CD14-positive monocyte (primary cell): Measurements from ENCODE around the gene MYO6. TPM values are rescaled to one million over a fixed set of nuclear protein-coding genes. Genes with fewer than 3 reads are reported as not detected.

Experiments
- DNase-seq, 3 donors: peaks; one replicate each; pipeline ENCODE4 v3.0.0-alpha.2; 2011 to 2022
- H2AFZ ChIP-seq: 2 replicates; pipeline ENCODE4 v1.6.0; 2012; ENCODE audit warnings: mild to moderate bottlenecking, low read depth, low read length, inconsistent platforms; ENCODE audit not compliant: insufficient read depth, poor library complexity, severe bottlenecking
- H3K27ac ChIP-seq, 2 donors: 1 replicate in 1 of 2; 2 replicates in 1 of 2; pipeline ENCODE4 v1.5.1; 2012 to 2013; ENCODE audit warnings: low read length in 2 of 2, control low read depth in 1 of 2, inconsistent platforms in 1 of 2, low read depth in 1 of 2, mild to moderate bottlenecking in 1 of 2
- H3K27me3 ChIP-seq, 2 donors: one replicate each; pipeline versions ENCODE4 v1.6.0 to v1.6.1; 2011 to 2013; ENCODE audit warnings: low read length in 2 of 2; ENCODE audit not compliant: control insufficient read depth in 2 of 2, insufficient read depth in 2 of 2
- H3K36me3 ChIP-seq, 2 donors: replicated peaks in 1 of 2; 1 replicate in 1 of 2; 2 replicates in 1 of 2; pipeline versions ENCODE4 v1.5.1 to v1.6.1; 2012 to 2013; ENCODE audit warnings: low read length in 2 of 2, control low read depth in 1 of 2, inconsistent platforms in 1 of 2, mild to moderate bottlenecking in 1 of 2; ENCODE audit not compliant: insufficient read depth in 2 of 2, control insufficient read depth in 1 of 2
- H3K4me1 ChIP-seq, 2 donors: 1 replicate in 1 of 2; 2 replicates in 1 of 2; pipeline versions ENCODE4 v1.5.1 to v1.6.1; 2012 to 2013; ENCODE audit warnings: low read length in 2 of 2, control low read depth in 1 of 2, inconsistent platforms in 1 of 2, mild to moderate bottlenecking in 1 of 2, moderate library complexity in 1 of 2; ENCODE audit not compliant: insufficient read depth in 2 of 2, control insufficient read depth in 1 of 2
- H3K4me2 ChIP-seq: replicated peaks from 2 replicates; pipeline ENCODE3; 2012; ENCODE audit warnings: low read length, moderate library complexity, mild to moderate bottlenecking; ENCODE audit not compliant: poor library complexity, severe bottlenecking; ENCODE audit errors: extremely low read depth
- H3K4me3 ChIP-seq, 3 experiments: fragments of 200-600 bp in 1 of 3; sonication (generic) in 1 of 3; replicated peaks in 1 of 3; 1 replicate in 2 of 3; 2 replicates in 1 of 3; pipeline ENCODE4 v1.5.1; 2011 to 2013; ENCODE audit warnings: low read length in 3 of 3, mild to moderate bottlenecking in 3 of 3, control low read depth in 2 of 3, low read depth in 2 of 3, inconsistent platforms in 1 of 3, moderate library complexity in 1 of 3
- H3K79me2 ChIP-seq: 2 replicates; pipeline ENCODE4 v1.6.0; 2012; ENCODE audit warnings: mild to moderate bottlenecking, control low read depth, inconsistent platforms, low read length, moderate library complexity; ENCODE audit not compliant: insufficient read depth
- H3K9ac ChIP-seq: 2 replicates; pipeline ENCODE4 v1.6.0; 2017; ENCODE audit warnings: low read length, mild to moderate bottlenecking; ENCODE audit not compliant: insufficient read depth, poor library complexity, severe bottlenecking
- H3K9me3 ChIP-seq, 2 donors: replicated peaks in 1 of 2; 1 replicate in 1 of 2; 2 replicates in 1 of 2; pipeline versions ENCODE4 v1.5.1 to v1.6.1; 2012 to 2013; ENCODE audit warnings: low read length in 2 of 2, control low read depth in 1 of 2; ENCODE audit not compliant: control insufficient read depth in 1 of 2, insufficient read depth in 1 of 2
- H4K20me1 ChIP-seq: 2 replicates; pipeline ENCODE4 v1.6.0; 2012; ENCODE audit warnings: mild to moderate bottlenecking, low read length, control low read depth, moderate library complexity; ENCODE audit not compliant: insufficient read depth
- H3K27ac Mint-ChIP-seq, 7 donors: one replicate each; pipeline ENCODE4 v1.8.0; 2020; ENCODE audit warnings: mild to moderate bottlenecking in 7 of 7, mixed read lengths in 7 of 7, moderate library complexity in 6 of 7, inconsistent platforms in 2 of 7
- H3K27me3 Mint-ChIP-seq, 3 donors: one replicate each; pipeline ENCODE4 v1.8.0; 2021 to 2022; ENCODE audit warnings: low read depth in 3 of 3, mild to moderate bottlenecking in 3 of 3, mixed read lengths in 3 of 3, moderate library complexity in 3 of 3, inconsistent platforms in 1 of 3
- H3K36me3 Mint-ChIP-seq, 2 donors: one replicate each; pipeline ENCODE4 v1.8.0; 2020; ENCODE audit warnings: mixed read lengths in 2 of 2, inconsistent platforms in 1 of 2, mild to moderate bottlenecking in 1 of 2
- H3K4me1 Mint-ChIP-seq: one replicate; pipeline ENCODE4 v1.8.0; 2020; ENCODE audit warnings: mild to moderate bottlenecking, mixed read lengths
- H3K4me3 Mint-ChIP-seq, 2 donors: one replicate each; pipeline ENCODE4 v1.8.0; 2020; ENCODE audit warnings: mild to moderate bottlenecking in 2 of 2, mixed read lengths in 2 of 2, moderate library complexity in 1 of 2
- H3K9me3 Mint-ChIP-seq, 7 donors: one replicate each; pipeline ENCODE4 v1.8.0; 2020 to 2022; ENCODE audit warnings: mixed read lengths in 7 of 7, mild to moderate bottlenecking in 6 of 7, moderate library complexity in 6 of 7, inconsistent platforms in 2 of 7
- CTCF ChIP-seq: fragments of 200-600 bp; IDR thresholded peaks from one replicate; pipeline ENCODE4 v1.8.0; 2022; ENCODE audit warnings: antibody characterized with exemption, mild to moderate bottlenecking
- WGBS: methylation state at CpG from one replicate; pipeline ENCODE4 v1.1.5; 2013; ENCODE audit warnings: missing lambda C conversion rate; ENCODE audit not compliant: insufficient coverage; 5-methylcytosine and 5-hydroxymethylcytosine counted together
- intact Hi-C, 2 donors: fragments of 100-400 bp; cut with micrococcal nuclease; formaldehyde crosslinking; loops; one replicate each; pipeline versions ENCODE4 v1.15.0 to v1.15.1; 2023
- polyA plus RNA-seq, 3 donors: library from polyadenylated mRNA; depleted of rRNA in 1 of 3; unstranded in 2 of 3; stranded (reverse) in 1 of 3; fragments of 300-500 nt in 2 of 3; fragments of >200 nt in 1 of 3; fragmentation: Illumina TruSeq in 2 of 3; gene quantifications; 1 replicate in 2 of 3; 2 replicates in 1 of 3; pipeline ENCODE4 v1.2.3, GENCODE V29; 2012 to 2021

MYO6 gene
- polyA plus RNA-seq, 3 donors, result not detected

GRCh38 chr6:75848274-75848673, 99.2 kb downstream of the MYO6 start:
- Histone ChIP-seq H3K79me2 (no peaks in the 10 kb centered on the region), H3K27ac (no peak overlapping the region), H2AFZ (no peak overlapping the region), H3K27me3 (no peaks in the 10 kb centered on the region), H3K4me1 (no peaks in the 10 kb centered on the region), H3K4me3 (no peak overlapping the region), H4K20me1 (no peaks in the 10 kb centered on the region), H3K9ac (no peak overlapping the region), H3K36me3 (no peaks in the 10 kb centered on the region), H3K9me3 (no peaks in the 10 kb centered on the region), H3K4me2 (no peak overlapping the region)
- 100% methylated on average over 3 of the region's 4 CpGs for WGBS
- Mint-ChIP-seq H3K27me3 (peaks cover 4 to 7% (median 5%) of the 10 kb centered on the region in 3 donors), H3K4me3 (no peak overlapping the region), H3K27ac (no peak overlapping the region), H3K36me3 (no peaks in the 10 kb centered on the region), H3K4me1 (no peaks in the 10 kb centered on the region), H3K9me3 (no peaks in the 10 kb centered on the region)
- TF ChIP-seq CTCF, result no peak
- DNase-seq, result no peak
- intact Hi-C loops, result no loop called here

- Mint-ChIP-seq H3K4me1 (no peaks in the 10 kb centered on the region), H3K27me3 (peaks cover 4 to 7% (median 5%) of the 10 kb centered on the region in 3 donors), H3K36me3 (no peaks in the 10 kb centered on the region), H3K9me3 (no peaks in the 10 kb centered on the region), H3K27ac (no peak overlapping the region), H3K4me3 (no peak overlapping the region)
- intact Hi-C loops, result no loop called here
- no peaks in the 10 kb centered on the region for H3K27me3 ChIP-seq
- no peaks in the 10 kb centered on the region for H4K20me1 ChIP-seq
- WGBS, result 88% methylated on average over 6 of the region's 9 CpGs
- no peak for TF ChIP-seq CTCF
- H3K9me3 ChIP-seq, result no peaks in the 10 kb centered on the region
- H3K27ac ChIP-seq, result no peak overlapping the region
- no peak overlapping the region for H3K4me2 ChIP-seq
- no peaks in the 10 kb centered on the region for H3K36me3 ChIP-seq
- no peak for DNase-seq
- no peak overlapping the region for H3K4me3 ChIP-seq
- no peak overlapping the region for H2AFZ ChIP-seq
- no peak overlapping the region for H3K9ac ChIP-seq
- H3K79me2 ChIP-seq, result no peaks in the 10 kb centered on the region
- H3K4me1 ChIP-seq, result no peaks in the 10 kb centered on the region
Observed at GRCh38 chr6:75849329-75850025, 100.4 kb downstream of the MYO6 start.
